IPS-18a (cell line): ENCODE measurements around the gene GARS1.
"Not testable (repeated sequence)": the region's sequence is repeated elsewhere in the genome, so short reads cannot be mapped to it uniquely, and the experiment has no call there.

ENCODE experiments used
- H3K27ac ChIP-seq: one replicate; pipeline ENCODE4 v1.5.1; 2013; ENCODE audit warnings: low read length
- H3K27me3 ChIP-seq: one replicate; pipeline ENCODE4 v1.6.1; 2013; ENCODE audit warnings: mild to moderate bottlenecking, low read length; ENCODE audit not compliant: control insufficient read depth, insufficient read depth
- H3K36me3 ChIP-seq: one replicate; pipeline ENCODE4 v1.6.1; 2013; ENCODE audit warnings: low read depth, low read length; ENCODE audit not compliant: control insufficient read depth
- H3K4me1 ChIP-seq: one replicate; pipeline ENCODE4 v1.6.1; 2013; ENCODE audit warnings: low read depth, low read length; ENCODE audit not compliant: control insufficient read depth
- H3K4me3 ChIP-seq: one replicate; pipeline ENCODE4 v1.5.1; 2013; ENCODE audit warnings: low read length
- H3K9ac ChIP-seq: one replicate; pipeline ENCODE4 v1.6.1; 2013; ENCODE audit warnings: mild to moderate bottlenecking, low read length, moderate library complexity
- H3K9me3 ChIP-seq: one replicate; pipeline ENCODE4 v1.6.1; 2013; ENCODE audit warnings: low read depth, low read length; ENCODE audit not compliant: control insufficient read depth

The GARS1 gene

DNA sequence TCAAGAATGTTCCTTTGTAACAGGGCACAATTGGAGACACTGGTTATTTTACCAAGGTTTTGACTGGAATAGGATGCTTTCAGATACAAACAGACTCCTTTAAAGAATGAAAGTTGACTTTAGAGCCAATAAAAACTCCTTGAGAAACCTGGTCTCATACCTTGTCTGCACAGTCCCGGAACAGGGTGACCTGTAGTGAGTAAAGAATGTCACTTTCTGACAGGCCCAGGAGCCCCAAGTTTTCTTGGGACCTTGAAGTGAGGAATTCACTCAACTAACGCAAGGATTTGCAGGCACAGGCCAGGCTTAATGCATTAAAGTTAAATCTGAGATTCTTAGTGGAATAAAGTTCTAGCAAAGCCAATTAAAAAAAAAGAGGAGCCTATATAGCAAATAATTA is 11.5 kb upstream of the GARS1 start:
- Histone ChIP-seq H3K4me3 (no peak overlapping the region), H3K9ac (no peak overlapping the region), H3K9me3 (peaks cover 4% of the 10 kb centered on the region), H3K27ac (no peak overlapping the region), H3K36me3 (no peaks in the 10 kb centered on the region), H3K4me1 (peaks cover 20% of the 10 kb centered on the region), H3K27me3 (no peaks in the 10 kb centered on the region)

DNA sequence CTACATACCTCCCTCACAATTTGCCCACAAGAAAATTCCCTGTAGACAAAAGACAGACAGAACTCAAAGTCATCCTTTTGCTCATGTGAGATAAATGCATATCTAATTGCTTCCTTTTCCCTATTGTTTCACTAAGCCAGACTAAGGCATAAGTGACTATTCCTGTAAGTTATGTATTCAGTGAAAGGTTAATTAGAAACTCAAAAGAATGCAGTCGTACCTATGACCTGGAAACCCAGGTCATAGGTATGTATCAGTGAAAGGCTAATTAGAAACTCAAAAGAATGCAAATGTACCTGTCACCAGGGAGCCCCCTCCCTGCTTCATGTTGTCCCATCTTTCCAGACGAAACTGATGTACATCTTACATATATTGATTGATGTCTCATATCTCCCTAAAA is 10.3 kb upstream of the GARS1 start:
- no peak overlapping the region for H3K9ac ChIP-seq
- H3K4me3 ChIP-seq: peak overlapping the region; percentile 29
- no peaks in the 10 kb centered on the region for H3K27me3 ChIP-seq
- H3K4me1 ChIP-seq: peaks cover 20% of the 10 kb centered on the region
- no peak overlapping the region for H3K27ac ChIP-seq
- H3K9me3 ChIP-seq: peaks cover 4% of the 10 kb centered on the region
- no peaks in the 10 kb centered on the region for H3K36me3 ChIP-seq

DNA sequence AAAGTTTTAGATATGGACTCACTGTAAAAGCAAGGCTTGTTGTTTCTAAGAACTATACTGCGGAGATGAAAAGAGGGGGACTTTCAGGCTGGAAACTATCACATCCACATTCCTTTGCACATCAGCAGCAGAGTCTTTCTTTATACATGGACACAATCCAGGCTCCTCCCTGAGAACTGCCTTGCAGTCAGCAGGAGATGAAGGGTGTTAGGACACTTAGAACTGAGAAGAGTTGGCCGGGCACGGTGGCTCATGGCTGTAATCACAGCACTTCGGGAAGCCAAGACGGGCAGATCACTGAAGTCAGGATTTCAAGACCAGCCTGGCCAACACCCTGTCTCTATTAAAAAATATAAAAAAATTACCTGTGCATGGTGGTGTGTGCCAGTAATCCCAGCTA is 9.7 kb upstream of the GARS1 start:
- Histone ChIP-seq H3K9me3 (peaks cover 4% of the 10 kb centered on the region), H3K27me3 (no peaks in the 10 kb centered on the region), H3K9ac (no peak overlapping the region), H3K4me1 (peaks cover 20% of the 10 kb centered on the region), H3K27ac (no peak overlapping the region), H3K4me3 (no peak overlapping the region), H3K36me3 (no peaks in the 10 kb centered on the region)

DNA sequence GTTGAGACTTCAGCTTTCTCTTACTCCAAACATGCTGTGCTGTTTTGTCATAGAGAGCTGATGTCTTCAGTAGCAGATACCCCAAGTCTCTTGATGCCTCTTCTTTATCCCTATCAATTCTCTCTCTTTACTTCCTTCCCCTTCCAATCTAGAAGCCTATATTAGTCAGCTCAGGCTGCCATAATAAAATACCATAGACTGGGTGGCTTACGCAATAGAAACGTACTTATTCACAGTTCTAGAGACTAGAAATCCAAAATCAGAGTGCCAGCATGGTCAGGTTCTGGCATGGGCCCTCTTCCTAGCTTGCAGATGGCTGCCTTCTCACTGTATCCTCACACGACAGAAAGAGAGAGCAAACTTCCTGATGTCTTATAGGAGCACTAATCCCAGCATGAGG is 9.0 kb upstream of the GARS1 start:
- no peaks in the 10 kb centered on the region for H3K36me3 ChIP-seq
- no peak overlapping the region for H3K27ac ChIP-seq
- peaks cover 4% of the 10 kb centered on the region for H3K9me3 ChIP-seq
- H3K9ac ChIP-seq: no peak overlapping the region
- peaks cover 20% of the 10 kb centered on the region for H3K4me1 ChIP-seq
- H3K4me3 ChIP-seq: no peak overlapping the region
- H3K27me3 ChIP-seq: no peaks in the 10 kb centered on the region

DNA sequence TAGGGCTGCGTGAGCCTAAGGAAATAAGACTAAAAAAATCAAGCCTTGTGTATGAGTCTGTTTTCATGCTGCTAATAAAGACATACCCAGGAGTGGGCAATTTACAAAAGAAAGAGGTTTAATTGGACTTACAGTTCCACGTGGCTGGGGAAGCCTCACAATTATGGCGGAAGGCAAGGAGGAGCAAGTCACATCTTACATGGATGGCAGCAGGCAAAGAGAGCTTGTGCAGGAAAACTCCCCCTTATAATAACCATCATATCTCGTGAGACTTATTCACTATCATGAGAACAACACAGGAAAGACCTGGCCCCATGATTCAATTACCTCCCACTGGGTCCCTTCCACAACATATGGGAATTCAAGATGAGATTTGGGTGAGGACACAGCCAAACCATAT is 7.1 kb upstream of the GARS1 start:
- H3K9ac ChIP-seq, H3K27me3 ChIP-seq, H3K36me3 ChIP-seq, H3K9me3 ChIP-seq, H3K4me3 ChIP-seq, H3K27ac ChIP-seq: not testable (repeated sequence)
- peaks cover 20% of the 10 kb centered on the region for H3K4me1 ChIP-seq

DNA sequence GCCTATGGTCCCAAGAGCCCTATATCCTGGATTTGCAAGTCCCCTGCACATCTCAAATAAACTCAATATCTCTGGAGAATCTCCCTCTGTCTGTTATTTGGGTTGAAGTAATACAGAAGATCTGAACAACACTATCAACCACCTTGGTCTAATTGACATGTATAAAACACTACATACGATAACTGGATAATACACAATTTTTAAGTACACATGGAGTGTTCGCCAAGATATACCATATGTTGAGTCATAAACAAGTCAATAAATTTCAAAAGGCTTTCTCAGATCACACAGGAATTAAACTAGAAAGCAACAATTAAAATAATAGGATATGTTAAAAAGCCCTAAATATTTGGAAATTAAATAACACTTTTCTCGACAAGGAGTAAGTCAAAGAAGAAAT is 5.6 kb upstream of the GARS1 start:
- Histone ChIP-seq H3K9me3 (peaks cover 4% of the 10 kb centered on the region), H3K27me3 (no peaks in the 10 kb centered on the region), H3K4me3 (no peak overlapping the region), H3K27ac (no peak overlapping the region), H3K9ac (no peak overlapping the region), H3K36me3 (no peaks in the 10 kb centered on the region), H3K4me1 (peaks cover 13% of the 10 kb centered on the region)

DNA sequence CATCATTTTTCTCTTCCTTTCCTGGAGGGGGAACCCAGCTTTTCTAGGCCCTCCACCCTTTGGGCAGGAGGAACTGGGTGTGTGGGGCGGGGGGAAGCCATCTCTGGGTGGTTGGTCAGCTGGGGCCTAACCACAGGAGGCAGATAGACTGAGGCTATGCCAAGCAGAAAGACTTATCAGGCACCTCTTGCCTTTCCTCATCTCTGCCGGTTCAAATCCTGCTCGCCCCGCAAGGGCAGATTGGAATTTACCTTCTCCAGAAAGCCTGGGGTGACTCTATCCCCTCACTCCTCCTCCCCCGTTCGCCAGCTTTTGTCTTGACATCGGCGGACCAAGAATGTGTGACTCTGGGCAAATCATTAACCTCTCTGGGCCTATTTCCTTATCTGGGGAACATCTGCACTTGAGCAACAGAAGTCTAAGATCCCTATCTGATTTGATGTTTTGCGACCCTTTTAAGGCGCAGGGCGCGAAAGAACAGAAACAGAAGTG is 584 bp upstream of the GARS1 start:
- H3K4me3 ChIP-seq: peak overlapping the region; percentile 98
- H3K4me1 ChIP-seq: peaks cover 15% of the 10 kb centered on the region
- peaks cover 10% of the 10 kb centered on the region for H3K36me3 ChIP-seq
- H3K27ac ChIP-seq: peak overlapping the region; percentile 69
- H3K27me3 ChIP-seq: no peaks in the 10 kb centered on the region
- H3K9me3 ChIP-seq: no peaks in the 10 kb centered on the region
- H3K9ac ChIP-seq: peak overlapping the region; percentile 97

DNA sequence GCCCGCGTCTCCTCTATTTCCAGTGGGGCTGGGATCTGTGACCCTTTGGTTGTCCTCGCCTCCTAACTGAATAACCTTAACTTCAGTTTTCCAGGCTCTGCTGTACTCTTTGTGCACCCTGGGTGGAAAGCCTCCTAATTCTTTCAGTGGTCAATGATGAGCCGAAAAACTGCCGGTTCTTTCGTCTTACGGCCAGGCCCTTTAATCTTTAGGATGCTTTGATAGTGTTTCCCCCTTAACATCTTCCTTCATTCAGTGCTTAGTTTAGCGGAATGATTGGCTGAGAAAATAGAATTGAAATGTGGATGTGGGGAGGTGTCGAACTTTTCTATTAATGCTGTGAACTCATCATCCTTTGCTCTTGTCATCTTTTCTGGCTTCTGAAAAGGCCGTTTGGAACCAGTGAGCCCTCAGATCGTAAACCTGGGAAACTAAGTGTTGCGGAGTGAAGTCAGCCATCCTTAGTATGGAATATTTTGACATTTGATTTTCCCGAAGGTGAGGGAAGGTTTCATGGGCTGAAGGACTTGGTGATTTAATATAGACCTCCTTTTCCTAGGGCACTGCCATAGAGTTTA is 847 bp downstream of the GARS1 start:
- Histone ChIP-seq H3K4me1 (peaks cover 15% of the 10 kb centered on the region), H3K27ac (peak overlapping the region; percentile 89), H3K4me3 (peak overlapping the region; percentile 98), H3K36me3 (peaks cover 23% of the 10 kb centered on the region), H3K9me3 (no peaks in the 10 kb centered on the region), H3K27me3 (no peaks in the 10 kb centered on the region), H3K9ac (peak overlapping the region; percentile 97)

DNA sequence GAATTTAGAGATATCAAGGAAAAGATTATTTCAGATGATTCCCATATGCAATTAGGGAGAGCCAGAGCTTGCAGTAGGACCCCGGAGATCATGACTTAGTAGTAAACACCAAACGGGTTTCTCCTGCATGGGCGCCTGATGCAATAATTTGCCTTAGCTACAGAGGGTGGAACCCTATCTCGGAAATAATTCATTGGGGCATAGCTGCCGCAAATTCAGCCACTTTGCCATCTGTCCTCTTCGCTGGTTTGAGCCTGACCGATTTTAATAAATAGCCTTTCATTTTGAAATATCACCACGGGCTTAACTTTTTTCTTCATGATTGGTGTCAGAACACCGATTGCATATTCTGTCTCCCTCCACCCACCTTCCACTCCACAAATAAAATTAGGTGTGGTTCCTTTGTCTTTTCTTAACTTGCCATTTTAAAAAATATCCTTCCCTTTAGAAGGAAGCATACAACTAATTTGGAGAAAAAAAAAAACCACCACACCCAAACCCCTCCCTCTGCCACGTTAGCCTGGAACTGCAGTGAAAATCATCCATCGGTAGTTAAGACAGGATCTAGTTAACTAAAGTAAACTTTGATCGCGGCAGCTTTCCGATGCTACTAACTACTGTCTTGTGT is 1.4 kb downstream of the GARS1 start:
- H3K36me3 ChIP-seq: peaks cover 29% of the 10 kb centered on the region
- H3K9me3 ChIP-seq: no peaks in the 10 kb centered on the region
- peak overlapping the region; percentile 89 for H3K27ac ChIP-seq
- H3K4me1 ChIP-seq: peaks cover 15% of the 10 kb centered on the region
- H3K4me3 ChIP-seq: peak overlapping the region; percentile 98
- H3K9ac ChIP-seq: peak overlapping the region; percentile 97
- H3K27me3 ChIP-seq: no peaks in the 10 kb centered on the region

DNA sequence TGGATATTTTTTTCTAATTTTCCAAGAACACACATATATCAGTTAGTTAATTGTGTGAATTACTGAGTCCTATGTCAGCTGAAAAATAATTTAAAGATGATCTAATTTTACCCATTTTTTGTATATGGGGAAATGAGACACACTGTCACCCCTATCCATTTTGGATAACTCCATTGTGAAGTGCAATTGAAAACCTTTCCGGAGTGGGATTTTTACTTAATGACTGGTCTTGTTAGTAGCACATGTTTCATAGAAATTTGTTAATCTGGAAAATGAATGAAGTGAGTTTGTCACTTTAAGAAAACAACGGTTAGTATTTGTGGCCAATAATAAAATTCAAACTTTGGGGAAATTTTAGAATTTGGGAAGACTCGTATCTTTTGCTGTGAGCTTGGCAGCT is 2.0 kb downstream of the GARS1 start:
- no peaks in the 10 kb centered on the region for H3K9me3 ChIP-seq
- H3K36me3 ChIP-seq: peaks cover 35% of the 10 kb centered on the region
- H3K27me3 ChIP-seq: no peaks in the 10 kb centered on the region
- peak overlapping the region; percentile 97 for H3K9ac ChIP-seq
- H3K4me1 ChIP-seq: peaks cover 15% of the 10 kb centered on the region
- H3K4me3 ChIP-seq: peak overlapping the region; percentile 98
- H3K27ac ChIP-seq: no peak overlapping the region

DNA sequence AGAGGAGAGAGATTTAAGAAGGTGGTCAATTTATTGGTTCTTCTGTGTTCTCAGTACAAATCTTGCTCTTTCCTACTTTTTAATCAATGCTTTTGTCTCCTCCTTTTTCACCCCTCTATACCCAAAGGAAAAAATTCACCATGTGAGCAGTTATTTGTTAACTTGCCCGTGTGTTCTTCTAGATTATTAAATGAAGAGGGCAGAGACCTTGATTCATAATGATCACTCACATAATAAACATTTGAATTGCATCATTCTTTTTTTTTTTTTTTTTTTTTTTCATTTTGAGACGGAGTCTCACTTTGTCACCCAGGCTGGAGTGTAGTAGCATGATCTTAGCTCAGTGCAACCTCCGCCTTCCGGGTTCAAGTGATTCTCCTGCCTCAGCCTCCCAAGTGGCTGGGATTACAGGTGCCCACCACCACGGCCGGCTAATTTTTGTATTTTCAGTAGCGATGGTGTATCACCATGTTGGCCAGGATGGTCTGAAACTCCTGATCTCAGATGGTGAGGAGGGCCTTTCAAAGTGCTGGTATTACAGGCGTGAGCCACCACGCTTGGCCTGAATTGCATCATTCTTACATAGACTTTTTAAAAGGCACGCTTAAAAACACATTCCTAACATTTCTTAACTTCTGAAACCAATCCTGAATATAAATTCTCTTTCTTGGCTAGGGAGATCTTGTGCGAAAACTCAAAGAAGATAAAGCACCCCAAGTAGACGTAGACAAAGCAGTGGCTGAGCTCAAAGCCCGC is 3.6 kb downstream of the GARS1 start:
- no peak overlapping the region for H3K9ac ChIP-seq
- H3K27me3 ChIP-seq: no peaks in the 10 kb centered on the region
- peaks cover 15% of the 10 kb centered on the region for H3K4me1 ChIP-seq
- no peaks in the 10 kb centered on the region for H3K9me3 ChIP-seq
- H3K27ac ChIP-seq: peak overlapping the region; percentile 19
- H3K4me3 ChIP-seq: no peak overlapping the region
- H3K36me3 ChIP-seq: peaks cover 45% of the 10 kb centered on the region
